ENCODE measurements around the gene CAPN11.
"Not testable (repeated sequence)": the region's sequence is repeated elsewhere in the genome, so short reads cannot be mapped to it uniquely, and the experiment has no call there.

CAPN11 gene

GRCh38 chr6:44180886-44181285 is 22.3 kb downstream of the CAPN11 start:
- DNase-seq (ENCODE audit: low read depth, low spot score): no peak

GRCh38 chr6:44181784-44182183 is 23.2 kb downstream of the CAPN11 start:
- not testable (repeated sequence) for DNase-seq (ENCODE audit: low read depth, low spot score)

- DNase-seq (ENCODE audit: low read depth, low spot score): no peak
Measured at GRCh38 chr6:44182911-44183390, 24.3 kb downstream of the CAPN11 start.

GRCh38 chr6:44183783-44184182 is 25.2 kb downstream of the CAPN11 start:
- DNase-seq (ENCODE audit: low read depth, low spot score): no peak

- DNase-seq (ENCODE audit: low read depth, low spot score): not testable (repeated sequence)
Measured at GRCh38 chr6:44185356-44185755, 26.7 kb downstream of the CAPN11 start.

GRCh38 chr6:44185953-44186634 is 27.5 kb downstream of the CAPN11 start:
- no peak for DNase-seq (ENCODE audit: low read depth, low spot score)

GRCh38 chr6:44186635-44187025 is 28.0 kb downstream of the CAPN11 start:
- DNase-seq (ENCODE audit: low read depth, low spot score): no peak

GRCh38 chr6:44188819-44189218 is 30.2 kb downstream of the CAPN11 start:
- no peak for DNase-seq (ENCODE audit: low read depth, low spot score)

GRCh38 chr6:44189257-44189656 is 30.6 kb downstream of the CAPN11 start:
- no peak for DNase-seq (ENCODE audit: low read depth, low spot score)

- no peak for DNase-seq (ENCODE audit: low read depth, low spot score)
Measured at GRCh38 chr6:44190715-44191114, 32.1 kb downstream of the CAPN11 start.

GRCh38 chr6:44192428-44193041 is 33.9 kb downstream of the CAPN11 start:
- DNase-seq (ENCODE audit: low read depth, low spot score): no peak

- no peak for DNase-seq (ENCODE audit: low read depth, low spot score)
Measured at GRCh38 chr6:44193307-44193910, 34.8 kb downstream of the CAPN11 start.

GRCh38 chr6:44194326-44194725 is 35.7 kb downstream of the CAPN11 start:
- no peak for DNase-seq (ENCODE audit: low read depth, low spot score)

GRCh38 chr6:44196351-44196750 is 37.7 kb downstream of the CAPN11 start:
- not testable (repeated sequence) for DNase-seq (ENCODE audit: low read depth, low spot score)

- DNase-seq (ENCODE audit: low read depth, low spot score): no peak
Measured at GRCh38 chr6:44198684-44199083, 40.1 kb downstream of the CAPN11 start.

- DNase-seq (ENCODE audit: low read depth, low spot score): no peak
Measured at GRCh38 chr6:44199883-44200282, 41.3 kb downstream of the CAPN11 start.

- no peak for DNase-seq (ENCODE audit: low read depth, low spot score)
Measured at GRCh38 chr6:44201200-44201599, 42.6 kb downstream of the CAPN11 start.

GRCh38 chr6:44201638-44202303 is 43.2 kb downstream of the CAPN11 start:
- no peak for DNase-seq (ENCODE audit: low read depth, low spot score)

GRCh38 chr6:44202332-44202971 is 43.8 kb downstream of the CAPN11 start:
- no peak for DNase-seq (ENCODE audit: low read depth, low spot score)

GRCh38 chr6:44202972-44203750 is 44.5 kb downstream of the CAPN11 start:
- no peak for DNase-seq (ENCODE audit: low read depth, low spot score)

GRCh38 chr6:44203955-44204354 is 45.3 kb downstream of the CAPN11 start:
- no peak for DNase-seq (ENCODE audit: low read depth, low spot score)
